Epithelial cell of esophagus (primary cell): ENCODE measurements around the gene FBLN2.
A peak's percentile ranks its signal among the peaks of the same experiment; 100 is the strongest.

ENCODE experiments used
- DNase-seq: peaks from one replicate; pipeline ENCODE4 v3.0.0; 2010; ENCODE audit warnings: low read depth
- H3K4me3 ChIP-seq: 2 replicates; pipeline ENCODE4 v1.5.1; 2011; ENCODE audit warnings: mild to moderate bottlenecking, low read length, control low read depth
- CTCF ChIP-seq: IDR thresholded peaks from 2 replicates; pipeline ENCODE4 v1.5.1; 2011; ENCODE audit warnings: low read depth, mild to moderate bottlenecking, low read length, control low read depth, inconsistent platforms; ENCODE audit not compliant: insufficient read depth; ENCODE audit errors: missing control alignments

The FBLN2 gene

GRCh38 chr3:13535526-13535875 lies 13.4 kb upstream of the FBLN2 start:
- no peak overlapping the region for H3K4me3 ChIP-seq
- no peak for TF ChIP-seq CTCF
- DNase-seq: no peak

GRCh38 chr3:13535905-13536304 lies 13.0 kb upstream of the FBLN2 start:
- DNase-seq: no peak
- H3K4me3 ChIP-seq: no peak overlapping the region
- no peak for TF ChIP-seq CTCF

GRCh38 chr3:13536432-13536831 lies 12.5 kb upstream of the FBLN2 start:
- no peak overlapping the region for H3K4me3 ChIP-seq
- TF ChIP-seq CTCF: no peak
- no peak for DNase-seq

GRCh38 chr3:13536832-13537231 lies 12.1 kb upstream of the FBLN2 start:
- DNase-seq: no peak
- H3K4me3 ChIP-seq: no peak overlapping the region
- no peak for TF ChIP-seq CTCF

GRCh38 chr3:13537244-13537908 lies 11.5 kb upstream of the FBLN2 start:
- no peak overlapping the region for H3K4me3 ChIP-seq
- no peak for TF ChIP-seq CTCF
- no peak for DNase-seq

- H3K4me3 ChIP-seq: no peak overlapping the region
- peak; percentile 86 for DNase-seq
- no peak for TF ChIP-seq CTCF
Observed at GRCh38 chr3:13537909-13538296, 11.0 kb upstream of the FBLN2 start.
